Loucy (cell line): Measurements from ENCODE around the gene EDRF1.

Experiments
- EZH2phosphoT487 ChIP-seq: fragments of 200-600 bp; IDR thresholded peaks from 2 replicates; pipeline ENCODE4 v1.6.1; 2018; ENCODE audit warnings: antibody characterized with exemption, mild to moderate bottlenecking, moderate library complexity, borderline replicate concordance
- TF ChIP-seq, protein P1 (sequence below): fragments of 200-600 bp; sonication (generic); conservative IDR thresholded peaks from 2 replicates; pipeline ENCODE4 v1.5.1; 2014; ENCODE audit warnings: mild to moderate bottlenecking, antibody characterized with exemption, low read length

DNA sequence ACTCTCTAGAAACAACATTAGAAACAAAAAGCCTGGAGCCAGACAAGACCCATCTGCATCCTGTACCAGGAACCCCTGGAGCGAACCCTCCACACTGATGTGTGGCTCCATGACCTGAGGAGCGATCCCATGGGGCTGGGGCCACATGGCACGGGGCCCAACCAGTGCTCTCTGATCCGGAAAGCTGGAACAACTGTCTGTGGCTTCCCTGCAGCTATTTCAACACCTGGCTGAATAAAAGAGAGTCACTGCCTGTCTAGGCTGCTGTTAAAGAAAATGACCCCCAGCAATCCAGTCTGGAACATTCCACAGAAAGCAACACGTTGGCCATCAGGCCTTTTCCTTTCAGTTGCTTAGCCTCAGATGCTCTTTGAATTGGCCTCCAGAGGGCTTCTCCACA, 82.6 kb downstream of the EDRF1 start:
- TF ChIP-seq, protein P1, sequence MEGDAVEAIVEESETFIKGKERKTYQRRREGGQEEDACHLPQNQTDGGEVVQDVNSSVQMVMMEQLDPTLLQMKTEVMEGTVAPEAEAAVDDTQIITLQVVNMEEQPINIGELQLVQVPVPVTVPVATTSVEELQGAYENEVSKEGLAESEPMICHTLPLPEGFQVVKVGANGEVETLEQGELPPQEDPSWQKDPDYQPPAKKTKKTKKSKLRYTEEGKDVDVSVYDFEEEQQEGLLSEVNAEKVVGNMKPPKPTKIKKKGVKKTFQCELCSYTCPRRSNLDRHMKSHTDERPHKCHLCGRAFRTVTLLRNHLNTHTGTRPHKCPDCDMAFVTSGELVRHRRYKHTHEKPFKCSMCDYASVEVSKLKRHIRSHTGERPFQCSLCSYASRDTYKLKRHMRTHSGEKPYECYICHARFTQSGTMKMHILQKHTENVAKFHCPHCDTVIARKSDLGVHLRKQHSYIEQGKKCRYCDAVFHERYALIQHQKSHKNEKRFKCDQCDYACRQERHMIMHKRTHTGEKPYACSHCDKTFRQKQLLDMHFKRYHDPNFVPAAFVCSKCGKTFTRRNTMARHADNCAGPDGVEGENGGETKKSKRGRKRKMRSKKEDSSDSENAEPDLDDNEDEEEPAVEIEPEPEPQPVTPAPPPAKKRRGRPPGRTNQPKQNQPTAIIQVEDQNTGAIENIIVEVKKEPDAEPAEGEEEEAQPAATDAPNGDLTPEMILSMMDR = no peak
- TF ChIP-seq EZH2phosphoT487 = no peak
